Retinal pigment epithelial cell (primary cell): ENCODE measurements around the gene DMRT1.

Source experiments
- DNase-seq: peaks from one replicate; pipeline ENCODE4 v3.0.0-alpha.2; 2010; ENCODE audit warnings: low read depth
- H3K4me3 ChIP-seq: 2 replicates; pipeline ENCODE4 v1.5.1; 2011; ENCODE audit warnings: mild to moderate bottlenecking, low read length, control low read depth, moderate library complexity
- TF ChIP-seq, protein P1 (sequence below): conservative IDR thresholded peaks from 2 replicates; pipeline ENCODE4 v1.5.1; 2011; ENCODE audit warnings: low read depth, low read length, control low read depth, inconsistent platforms

The DMRT1 gene

GRCh38 chr9:969310-970150 is 128.0 kb downstream of the DMRT1 start:
- TF ChIP-seq, protein P1, sequence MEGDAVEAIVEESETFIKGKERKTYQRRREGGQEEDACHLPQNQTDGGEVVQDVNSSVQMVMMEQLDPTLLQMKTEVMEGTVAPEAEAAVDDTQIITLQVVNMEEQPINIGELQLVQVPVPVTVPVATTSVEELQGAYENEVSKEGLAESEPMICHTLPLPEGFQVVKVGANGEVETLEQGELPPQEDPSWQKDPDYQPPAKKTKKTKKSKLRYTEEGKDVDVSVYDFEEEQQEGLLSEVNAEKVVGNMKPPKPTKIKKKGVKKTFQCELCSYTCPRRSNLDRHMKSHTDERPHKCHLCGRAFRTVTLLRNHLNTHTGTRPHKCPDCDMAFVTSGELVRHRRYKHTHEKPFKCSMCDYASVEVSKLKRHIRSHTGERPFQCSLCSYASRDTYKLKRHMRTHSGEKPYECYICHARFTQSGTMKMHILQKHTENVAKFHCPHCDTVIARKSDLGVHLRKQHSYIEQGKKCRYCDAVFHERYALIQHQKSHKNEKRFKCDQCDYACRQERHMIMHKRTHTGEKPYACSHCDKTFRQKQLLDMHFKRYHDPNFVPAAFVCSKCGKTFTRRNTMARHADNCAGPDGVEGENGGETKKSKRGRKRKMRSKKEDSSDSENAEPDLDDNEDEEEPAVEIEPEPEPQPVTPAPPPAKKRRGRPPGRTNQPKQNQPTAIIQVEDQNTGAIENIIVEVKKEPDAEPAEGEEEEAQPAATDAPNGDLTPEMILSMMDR, result no peak
- DNase-seq, result no peak
- H3K4me3 ChIP-seq, result no peak overlapping the region

- TF ChIP-seq, protein P1, result no peak
- H3K4me3 ChIP-seq, result no peak overlapping the region
- DNase-seq, result no peak
Observed at GRCh38 chr9:970151-970996, 128.9 kb downstream of the DMRT1 start.

- DNase-seq, result no peak
- TF ChIP-seq, protein P1, result no peak
- peak overlapping the region; percentile 8 for H3K4me3 ChIP-seq
Observed at GRCh38 chr9:971901-972500, 130.5 kb downstream of the DMRT1 start.

DNA sequence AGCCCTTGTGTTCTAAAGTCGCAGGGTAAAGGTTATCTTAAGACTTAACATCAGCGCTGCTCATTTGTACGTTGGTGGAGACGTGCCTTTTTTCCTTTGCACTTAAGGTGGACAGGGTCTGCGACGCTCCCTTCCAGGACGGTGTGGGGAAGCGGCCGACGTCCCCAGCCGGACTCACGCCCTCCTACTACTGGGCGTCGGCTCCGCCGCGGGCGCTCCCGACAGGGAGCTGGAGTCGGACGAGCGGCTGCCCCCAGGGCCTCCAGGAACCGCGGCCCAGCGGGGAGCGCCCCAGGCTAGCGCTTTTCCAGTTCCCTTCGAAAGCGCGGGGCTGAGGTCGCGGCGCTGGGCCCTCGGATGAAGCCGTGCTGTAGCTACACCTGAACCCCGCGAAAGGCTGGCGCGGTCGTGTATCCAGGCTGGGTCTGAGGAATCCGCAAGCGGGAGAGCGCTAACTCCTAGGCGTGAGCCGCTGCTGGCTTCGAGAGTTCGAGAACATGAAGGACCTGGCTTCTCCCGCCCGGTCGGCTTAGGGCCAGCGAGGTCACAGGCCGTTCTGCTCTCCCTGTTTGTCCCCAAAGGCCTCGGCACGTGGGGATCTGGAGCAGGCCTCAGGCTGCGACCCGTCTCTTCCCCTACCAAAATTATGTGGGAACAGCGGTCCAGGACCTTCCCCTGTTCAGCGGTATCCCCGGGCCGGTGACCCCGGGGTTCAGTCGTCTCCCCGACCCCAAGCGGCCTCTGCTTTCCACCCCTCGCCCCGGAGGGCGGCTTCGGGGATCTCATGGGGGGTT is 131.2 kb downstream of the DMRT1 start:
- TF ChIP-seq, protein P1, result no peak
- DNase-seq, result no peak
- H3K4me3 ChIP-seq, result no peak overlapping the region

DNA sequence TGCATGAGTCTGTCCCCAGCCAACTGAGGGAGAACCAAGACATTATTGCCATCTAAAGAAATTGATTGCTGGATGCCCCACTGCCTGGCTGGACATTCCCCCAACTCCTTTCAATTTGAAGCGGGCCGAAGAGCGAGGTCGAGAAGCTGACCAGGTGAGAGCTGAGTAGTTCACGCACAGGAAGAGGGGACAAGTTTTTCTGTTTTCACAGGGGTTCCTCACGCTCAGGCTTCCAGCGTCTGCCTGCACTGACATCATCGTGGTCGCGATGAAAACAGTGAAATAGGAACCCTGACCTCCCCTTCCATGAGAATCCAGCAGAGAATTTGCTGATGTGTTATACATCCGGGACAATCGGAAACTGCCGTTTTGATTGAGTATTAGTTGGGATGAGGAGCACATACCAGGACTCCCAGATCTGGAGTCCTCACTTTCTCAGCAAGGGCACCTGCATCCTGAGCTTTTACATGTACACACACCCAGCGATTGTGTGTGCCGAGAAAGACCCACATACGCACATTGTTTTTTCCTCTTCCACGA is 131.9 kb downstream of the DMRT1 start:
- no peak overlapping the region for H3K4me3 ChIP-seq
- DNase-seq, result no peak
- TF ChIP-seq, protein P1, result no peak

DNA sequence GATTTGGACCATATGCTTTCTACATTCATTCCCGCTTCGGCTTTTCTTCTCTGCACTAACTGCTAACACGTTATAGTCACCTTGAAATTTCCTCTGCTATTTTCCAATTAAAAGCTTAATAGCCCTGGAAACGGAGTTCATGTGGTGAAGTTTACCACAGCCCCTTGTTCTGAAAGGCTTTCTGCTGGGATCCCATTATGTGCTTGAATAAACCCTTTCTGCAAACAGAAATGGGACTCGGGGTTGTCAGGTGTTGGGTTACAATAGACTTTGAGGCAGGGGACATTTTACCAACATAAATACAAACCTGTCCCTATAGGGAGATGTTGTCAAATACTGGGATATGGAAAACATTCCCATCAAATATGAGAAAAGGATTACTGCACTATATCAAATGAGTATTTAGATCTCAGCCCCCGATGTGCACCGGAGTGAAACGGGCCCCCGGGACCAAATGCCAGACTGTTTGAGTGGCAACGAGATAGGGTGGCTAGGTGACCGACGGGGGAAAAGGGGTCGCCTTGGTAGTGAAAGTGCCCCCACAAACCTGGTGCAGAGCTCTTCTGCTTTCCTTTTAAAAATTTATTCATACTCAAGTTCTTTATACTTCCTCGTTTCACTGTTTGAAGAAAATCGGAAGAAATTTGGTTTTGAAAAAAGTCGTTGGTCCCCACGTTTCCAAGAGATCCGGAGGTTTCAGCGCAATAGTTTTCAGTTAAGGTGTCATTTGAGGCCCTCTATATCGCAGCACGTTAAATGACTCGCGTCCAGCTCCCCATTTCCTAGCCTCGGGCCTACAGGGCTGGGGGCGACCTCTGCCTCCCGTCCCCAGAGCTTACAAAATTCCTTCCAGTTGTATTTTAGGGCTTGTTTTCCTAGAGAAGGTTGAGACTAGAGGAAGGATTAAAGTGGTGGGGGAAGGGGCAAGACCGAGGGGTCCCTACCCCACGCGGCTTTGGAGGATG is 132.8 kb downstream of the DMRT1 start:
- no peak overlapping the region for H3K4me3 ChIP-seq
- no peak for DNase-seq
- TF ChIP-seq, protein P1, result no peak
